Activated naive CD8-positive, alpha-beta T cell treated with anti-CD3 and anti-CD28 coated beads, Interleukin-2, amount 50 U/mL, for 24 hours (primary cell): ENCODE data around the gene MYH15.
A peak's percentile ranks its signal among the peaks of the same experiment; 100 is the strongest.

Experiments used
- ATAC-seq: fragments of 150-1000 bp; cut with Tn5 transposase; one replicate; pipeline ENCODE4 v1.10.0; 2021
- DNase-seq: peaks from one replicate; pipeline ENCODE4 v3.0.0; 2021
- H3K27ac Mint-ChIP-seq: one replicate; pipeline ENCODE4 v1.8.0; 2021; ENCODE audit warnings: mild to moderate bottlenecking, mixed read lengths
- H3K27me3 Mint-ChIP-seq: one replicate; pipeline ENCODE4 v1.8.0; 2021; ENCODE audit warnings: mixed read lengths
- H3K36me3 Mint-ChIP-seq: one replicate; pipeline ENCODE4 v1.8.0; 2021; ENCODE audit warnings: low read depth, mixed read lengths
- H3K4me1 Mint-ChIP-seq: one replicate; pipeline ENCODE4 v1.8.0; 2021; ENCODE audit warnings: mixed read lengths
- H3K4me3 Mint-ChIP-seq: one replicate; pipeline ENCODE4 v1.8.0; 2021; ENCODE audit warnings: mild to moderate bottlenecking, moderate library complexity, mixed read lengths
- H3K9me3 Mint-ChIP-seq: one replicate; pipeline ENCODE4 v1.8.0; 2021; ENCODE audit warnings: mixed read lengths

Gene MYH15

GRCh38 chr3:108495717-108496116 lies 14.7 kb downstream of the MYH15 start:
- H3K4me1 Mint-ChIP-seq: no peaks in the 10 kb centered on the region
- no peak overlapping the region for H3K27ac Mint-ChIP-seq
- no peaks in the 10 kb centered on the region for H3K36me3 Mint-ChIP-seq
- peaks cover 2% of the 10 kb centered on the region for H3K27me3 Mint-ChIP-seq
- no peak overlapping the region for H3K4me3 Mint-ChIP-seq
- DNase-seq (no peak), ATAC-seq (no peak)
- H3K9me3 Mint-ChIP-seq: no peaks in the 10 kb centered on the region

DNA sequence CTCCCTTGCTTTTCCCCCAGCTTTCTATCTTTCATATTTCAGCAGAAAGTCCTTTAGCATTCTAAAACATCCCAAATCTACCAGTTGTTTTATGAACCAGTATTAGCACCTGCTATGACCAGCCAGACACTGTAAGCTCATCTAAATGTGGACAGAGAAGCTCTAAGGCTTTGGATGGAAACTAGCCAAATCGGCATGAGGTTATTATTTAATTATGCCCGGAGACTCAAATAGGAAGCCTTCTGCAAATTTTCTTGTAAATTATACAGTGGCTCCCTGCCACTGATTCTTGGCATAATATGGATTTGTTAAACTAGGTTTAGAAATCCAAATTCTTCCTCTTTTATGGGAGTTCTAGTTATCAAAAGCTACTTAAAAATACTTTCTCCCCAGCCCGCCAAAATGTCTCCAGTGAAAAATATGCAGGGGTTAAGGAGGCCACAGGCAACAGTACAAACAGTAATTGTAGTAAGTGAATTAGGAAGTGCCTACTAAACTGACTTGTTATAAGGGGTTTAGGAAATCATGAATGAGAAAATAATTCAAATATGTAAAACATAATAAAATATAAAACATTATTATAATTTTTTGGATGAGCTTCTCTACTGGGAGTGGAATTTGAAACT lies 15.4 kb downstream of the MYH15 start:
- no peaks in the 10 kb centered on the region for H3K36me3 Mint-ChIP-seq
- H3K4me1 Mint-ChIP-seq: no peaks in the 10 kb centered on the region
- H3K9me3 Mint-ChIP-seq: no peaks in the 10 kb centered on the region
- H3K27ac Mint-ChIP-seq: no peak overlapping the region
- no peak for ATAC-seq
- DNase-seq: no peak
- no peak overlapping the region for H3K4me3 Mint-ChIP-seq
- H3K27me3 Mint-ChIP-seq: peaks cover 2% of the 10 kb centered on the region

- H3K36me3 Mint-ChIP-seq: no peaks in the 10 kb centered on the region
- no peak overlapping the region for H3K27ac Mint-ChIP-seq
- H3K4me1 Mint-ChIP-seq: peaks cover 2% of the 10 kb centered on the region
- no peak overlapping the region for H3K4me3 Mint-ChIP-seq
- H3K9me3 Mint-ChIP-seq: no peaks in the 10 kb centered on the region
- DNase-seq (no peak), ATAC-seq (no peak)
- H3K27me3 Mint-ChIP-seq: peaks cover 2% of the 10 kb centered on the region
These were observed 16.5 kb downstream of the MYH15 start for GRCh38 chr3:108493862-108494261.

GRCh38 chr3:108491456-108491855 lies 18.9 kb downstream of the MYH15 start:
- peaks cover 2% of the 10 kb centered on the region for H3K27me3 Mint-ChIP-seq
- no peak overlapping the region for H3K4me3 Mint-ChIP-seq
- no peaks in the 10 kb centered on the region for H3K9me3 Mint-ChIP-seq
- no peaks in the 10 kb centered on the region for H3K36me3 Mint-ChIP-seq
- H3K4me1 Mint-ChIP-seq: peaks cover 2% of the 10 kb centered on the region
- ATAC-seq (no peak), DNase-seq (no peak)
- H3K27ac Mint-ChIP-seq: no peak overlapping the region

GRCh38 chr3:108489776-108490175 lies 20.6 kb downstream of the MYH15 start:
- Mint-ChIP-seq H3K27me3 (peaks cover under 1% of the 10 kb centered on the region), H3K4me3 (no peak overlapping the region), H3K36me3 (no peaks in the 10 kb centered on the region), H3K9me3 (no peaks in the 10 kb centered on the region), H3K27ac (no peak overlapping the region), H3K4me1 (peaks cover 2% of the 10 kb centered on the region)
- ATAC-seq (no peak), DNase-seq (peak; percentile 17)

GRCh38 chr3:108488631-108489030 lies 21.8 kb downstream of the MYH15 start:
- peaks cover 2% of the 10 kb centered on the region for H3K4me1 Mint-ChIP-seq
- ATAC-seq (no peak), DNase-seq (no peak)
- no peaks in the 10 kb centered on the region for H3K27me3 Mint-ChIP-seq
- no peak overlapping the region for H3K4me3 Mint-ChIP-seq
- no peaks in the 10 kb centered on the region for H3K36me3 Mint-ChIP-seq
- no peaks in the 10 kb centered on the region for H3K9me3 Mint-ChIP-seq
- no peak overlapping the region for H3K27ac Mint-ChIP-seq

DNA sequence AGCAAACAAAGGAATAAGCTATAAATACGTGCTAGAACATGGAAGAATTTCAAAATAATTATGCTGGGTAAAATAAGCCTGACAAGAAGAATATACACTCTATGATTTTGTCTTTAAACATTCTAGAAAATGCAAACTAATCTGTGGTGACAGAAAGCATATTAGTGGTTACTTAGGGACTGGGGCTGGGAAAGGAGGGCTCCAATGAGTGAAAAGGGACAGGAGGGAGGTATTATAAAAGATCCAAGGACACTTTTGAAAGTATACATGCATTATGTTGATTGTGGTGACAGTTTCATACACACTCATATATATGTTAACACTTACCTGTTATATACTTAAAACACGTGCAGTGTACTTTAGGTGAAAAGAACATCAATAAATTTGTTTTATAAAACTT lies 23.0 kb downstream of the MYH15 start:
- H3K9me3 Mint-ChIP-seq: no peaks in the 10 kb centered on the region
- H3K4me1 Mint-ChIP-seq: peaks cover 2% of the 10 kb centered on the region
- no peak overlapping the region for H3K4me3 Mint-ChIP-seq
- DNase-seq (no peak), ATAC-seq (no peak)
- H3K27me3 Mint-ChIP-seq: no peaks in the 10 kb centered on the region
- H3K36me3 Mint-ChIP-seq: no peaks in the 10 kb centered on the region
- H3K27ac Mint-ChIP-seq: no peak overlapping the region

DNA sequence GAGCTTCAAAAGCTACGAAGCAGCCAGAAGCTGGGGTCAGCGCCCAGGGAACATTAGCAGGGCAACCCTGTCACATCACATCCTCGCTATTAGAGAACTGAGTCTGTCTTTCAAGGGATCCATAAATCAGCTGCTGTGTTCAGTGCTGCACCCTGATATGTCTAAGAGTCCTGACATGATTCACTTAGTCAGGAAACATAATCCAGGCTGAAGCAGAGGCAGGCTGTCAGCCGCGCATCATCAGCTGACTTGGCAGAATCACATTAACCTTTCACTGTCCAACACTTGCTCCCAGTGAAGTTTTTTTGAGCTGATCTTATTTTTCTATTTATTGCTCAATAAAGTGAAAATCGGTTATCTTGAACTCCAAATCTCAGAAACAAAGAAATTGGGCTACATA lies 23.5 kb downstream of the MYH15 start:
- Mint-ChIP-seq H3K9me3 (no peaks in the 10 kb centered on the region), H3K36me3 (no peaks in the 10 kb centered on the region), H3K4me1 (peaks cover 2% of the 10 kb centered on the region), H3K4me3 (no peak overlapping the region), H3K27me3 (no peaks in the 10 kb centered on the region), H3K27ac (no peak overlapping the region)
- DNase-seq (no peak), ATAC-seq (no peak)

DNA sequence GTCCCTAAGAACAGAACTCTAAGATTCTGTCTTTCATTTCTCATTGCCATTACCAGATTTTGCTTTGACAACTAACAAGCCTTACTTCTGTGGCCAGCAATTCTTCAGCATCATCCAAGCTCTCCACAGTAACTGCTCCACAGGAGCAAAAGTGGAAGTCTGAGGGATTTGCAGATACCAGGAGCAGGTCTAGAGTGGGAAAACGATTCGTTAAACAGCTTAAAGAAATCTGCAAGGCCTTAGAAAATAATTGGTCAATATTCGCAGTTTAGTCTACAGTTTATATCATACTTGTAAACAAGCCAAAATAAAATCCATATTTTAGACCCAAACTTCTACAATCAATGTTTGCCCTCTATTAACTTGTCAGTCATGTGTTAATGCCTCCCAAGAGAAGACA lies 24.1 kb downstream of the MYH15 start:
- no peaks in the 10 kb centered on the region for H3K27me3 Mint-ChIP-seq
- ATAC-seq (no peak), DNase-seq (no peak)
- no peaks in the 10 kb centered on the region for H3K9me3 Mint-ChIP-seq
- H3K4me3 Mint-ChIP-seq: no peak overlapping the region
- no peaks in the 10 kb centered on the region for H3K36me3 Mint-ChIP-seq
- H3K27ac Mint-ChIP-seq: no peak overlapping the region
- H3K4me1 Mint-ChIP-seq: peaks cover 2% of the 10 kb centered on the region

DNA sequence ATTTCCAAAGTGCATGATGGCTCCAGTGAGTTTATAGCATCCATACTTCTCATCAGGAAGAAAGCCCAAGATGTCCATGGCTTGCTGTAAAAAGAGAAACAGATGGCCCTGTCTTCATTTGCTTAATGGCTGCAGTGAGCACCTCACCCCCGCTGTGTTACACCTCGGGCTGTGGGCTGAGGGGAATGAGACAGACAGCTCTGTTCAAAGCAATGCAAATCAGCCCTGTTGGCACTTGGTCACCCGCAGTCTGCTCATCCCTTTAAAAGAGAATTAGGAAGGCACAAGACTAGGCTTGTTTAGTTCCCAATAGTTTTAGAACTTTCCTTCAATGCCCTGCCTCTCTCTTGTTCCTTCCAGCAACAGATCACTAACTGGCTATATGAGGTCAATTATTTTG lies 25.2 kb downstream of the MYH15 start:
- Mint-ChIP-seq H3K36me3 (no peaks in the 10 kb centered on the region), H3K4me3 (no peak overlapping the region), H3K27ac (no peak overlapping the region), H3K9me3 (no peaks in the 10 kb centered on the region), H3K4me1 (peaks cover 2% of the 10 kb centered on the region), H3K27me3 (no peaks in the 10 kb centered on the region)
- ATAC-seq (no peak), DNase-seq (no peak)

- Mint-ChIP-seq H3K9me3 (no peaks in the 10 kb centered on the region), H3K4me1 (peaks cover 3% of the 10 kb centered on the region), H3K36me3 (no peaks in the 10 kb centered on the region), H3K27me3 (no peaks in the 10 kb centered on the region), H3K27ac (no peak overlapping the region), H3K4me3 (no peak overlapping the region)
- ATAC-seq: no peak
- DNase-seq: no peak
These were observed 31.2 kb downstream of the MYH15 start for GRCh38 chr3:108479224-108479623.

GRCh38 chr3:108477511-108478147 lies 32.8 kb downstream of the MYH15 start:
- H3K4me1 Mint-ChIP-seq: peaks cover 3% of the 10 kb centered on the region
- no peaks in the 10 kb centered on the region for H3K9me3 Mint-ChIP-seq
- ATAC-seq (peak; percentile 52), DNase-seq (peak; percentile 59)
- H3K36me3 Mint-ChIP-seq: no peaks in the 10 kb centered on the region
- H3K4me3 Mint-ChIP-seq: no peak overlapping the region
- peaks cover under 1% of the 10 kb centered on the region for H3K27me3 Mint-ChIP-seq
- H3K27ac Mint-ChIP-seq: no peak overlapping the region

DNA sequence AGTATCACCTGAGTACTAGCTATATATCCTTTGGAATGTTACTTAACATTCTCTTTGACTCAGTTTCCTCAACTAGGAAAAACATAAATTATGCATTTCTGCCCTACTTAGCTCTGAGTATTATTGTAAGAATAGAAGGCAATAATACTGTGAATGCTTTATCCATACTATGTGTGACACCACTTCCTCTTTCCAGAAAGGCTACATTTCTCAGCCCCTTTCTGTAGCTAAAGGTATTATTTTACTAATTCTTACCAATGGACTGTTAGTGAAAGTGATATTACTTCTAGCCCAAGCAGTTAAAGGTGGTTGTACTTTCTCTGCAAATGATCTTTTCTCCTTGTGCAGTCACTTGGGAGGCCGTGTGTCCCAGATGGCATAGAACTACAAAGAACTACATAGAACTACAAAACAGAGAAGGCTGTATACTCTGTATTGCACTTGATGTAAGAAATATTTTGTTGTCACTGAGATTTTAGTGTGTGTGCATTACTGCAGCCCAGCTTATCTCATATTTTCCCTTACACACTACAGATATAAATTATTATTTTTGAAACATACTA lies 35.1 kb downstream of the MYH15 start:
- H3K4me1 Mint-ChIP-seq: peaks cover 7% of the 10 kb centered on the region
- no peak overlapping the region for H3K27ac Mint-ChIP-seq
- ATAC-seq (no peak), DNase-seq (no peak)
- peaks cover 7% of the 10 kb centered on the region for H3K27me3 Mint-ChIP-seq
- H3K36me3 Mint-ChIP-seq: no peaks in the 10 kb centered on the region
- no peaks in the 10 kb centered on the region for H3K9me3 Mint-ChIP-seq
- H3K4me3 Mint-ChIP-seq: no peak overlapping the region

DNA sequence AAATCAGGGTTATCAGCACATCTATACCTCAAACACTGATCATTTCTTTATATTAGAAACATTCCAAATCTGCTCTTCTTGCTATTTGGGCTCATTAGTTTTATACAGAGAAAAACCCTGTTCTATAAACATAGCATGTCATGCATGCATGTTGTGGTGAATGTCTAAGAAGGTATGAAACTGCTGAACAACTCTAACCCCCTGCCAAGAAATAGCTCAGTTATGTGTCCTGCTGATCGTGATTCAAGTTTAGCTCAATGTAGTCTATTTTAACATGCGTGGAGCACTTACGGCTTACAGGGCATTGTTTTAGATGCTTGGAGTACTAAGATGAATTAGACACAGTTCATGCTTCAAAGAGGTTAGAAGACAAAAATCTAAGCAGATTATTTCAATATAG lies 35.8 kb downstream of the MYH15 start:
- H3K4me1 Mint-ChIP-seq: peaks cover 7% of the 10 kb centered on the region
- no peak for ATAC-seq
- H3K27ac Mint-ChIP-seq: no peak overlapping the region
- peaks cover 7% of the 10 kb centered on the region for H3K27me3 Mint-ChIP-seq
- no peaks in the 10 kb centered on the region for H3K9me3 Mint-ChIP-seq
- no peaks in the 10 kb centered on the region for H3K36me3 Mint-ChIP-seq
- DNase-seq: no peak
- no peak overlapping the region for H3K4me3 Mint-ChIP-seq

- DNase-seq (no peak), ATAC-seq (no peak)
- Mint-ChIP-seq H3K9me3 (no peaks in the 10 kb centered on the region), H3K27ac (no peak overlapping the region), H3K27me3 (peaks cover 7% of the 10 kb centered on the region), H3K4me3 (no peak overlapping the region), H3K36me3 (no peaks in the 10 kb centered on the region), H3K4me1 (peaks cover 7% of the 10 kb centered on the region)
These were observed 36.7 kb downstream of the MYH15 start for GRCh38 chr3:108473711-108474110.
